DLD1 (cell line): ENCODE results near the gene PARD3B.

ENCODE experiments used
- in situ Hi-C: cut with HindIII; loops from 2 replicates; pipeline ENCODE4 v1.10.0; 2017; ENCODE audit warnings: low sequenced_read_pairs

The PARD3B gene

DNA sequence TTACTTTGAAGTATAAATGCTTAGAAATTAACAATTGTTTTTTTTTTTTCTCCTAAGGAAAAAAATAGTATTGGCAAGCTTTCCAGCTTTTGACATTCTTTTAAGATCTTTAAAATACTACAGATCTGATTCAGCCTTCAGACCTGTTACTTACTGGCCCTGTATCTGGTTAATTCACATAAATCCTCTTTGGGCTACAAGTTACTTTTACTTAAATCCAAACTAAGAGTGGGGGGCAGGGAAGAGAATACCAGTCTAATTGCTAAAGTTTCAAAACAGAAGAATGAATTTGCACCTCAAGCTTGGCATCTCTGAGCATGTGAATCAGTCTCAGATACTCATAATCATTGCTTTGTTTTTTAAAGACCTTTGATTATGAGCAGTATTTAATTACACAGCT, 386.3 kb downstream of the PARD3B start:
- in situ Hi-C loops, result no loop called here

DNA sequence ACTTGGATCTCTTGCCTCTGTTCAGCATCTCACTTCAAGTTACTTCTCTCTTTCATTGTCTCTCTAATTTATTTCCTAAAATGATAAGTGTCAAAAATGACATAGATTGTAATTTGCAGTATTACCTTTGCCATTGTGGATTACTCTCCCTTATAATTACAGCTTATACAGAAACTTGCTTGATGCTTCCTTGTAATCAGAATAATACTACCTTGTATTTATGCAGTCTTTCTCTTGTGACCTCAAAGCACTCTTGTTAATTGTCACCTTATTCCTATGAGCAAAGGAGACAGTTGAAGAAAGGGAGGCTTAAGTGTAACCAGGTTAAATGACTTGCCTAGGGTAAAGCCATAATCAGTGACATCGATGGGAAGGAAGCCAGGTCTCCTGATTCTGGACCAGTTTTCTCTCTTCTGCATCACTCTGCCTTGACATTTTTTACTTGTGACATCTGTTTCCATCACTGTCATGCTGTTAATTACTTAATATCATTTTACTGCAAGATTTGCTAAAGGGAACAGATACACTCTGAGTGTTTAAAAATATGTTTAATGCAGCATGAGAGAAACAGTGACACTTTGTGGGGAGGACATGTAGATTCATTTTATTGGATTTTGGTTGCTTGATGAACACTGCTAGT, 388.6 kb downstream of the PARD3B start:
- in situ Hi-C loops, result no loop called here

DNA sequence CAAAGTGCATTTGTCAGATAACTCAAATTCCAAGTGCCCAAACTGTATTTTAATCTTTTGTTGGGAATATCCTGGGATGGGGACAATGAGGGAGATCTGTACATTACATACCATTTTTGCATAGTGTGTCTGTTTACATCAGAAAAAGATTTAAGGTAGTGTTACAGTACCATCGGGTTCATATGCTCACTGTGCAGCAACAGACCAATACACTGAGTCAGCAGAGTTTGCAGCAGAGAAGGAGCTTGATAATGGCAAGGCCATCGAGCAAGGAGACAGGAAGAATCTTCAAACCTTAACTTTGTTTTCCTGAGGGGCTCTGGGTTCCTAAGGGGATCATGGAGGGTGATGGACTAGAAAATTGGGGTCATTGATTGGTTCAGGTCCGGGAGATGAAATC, 399.7 kb downstream of the PARD3B start:
- in situ Hi-C loops, result no loop called here

DNA sequence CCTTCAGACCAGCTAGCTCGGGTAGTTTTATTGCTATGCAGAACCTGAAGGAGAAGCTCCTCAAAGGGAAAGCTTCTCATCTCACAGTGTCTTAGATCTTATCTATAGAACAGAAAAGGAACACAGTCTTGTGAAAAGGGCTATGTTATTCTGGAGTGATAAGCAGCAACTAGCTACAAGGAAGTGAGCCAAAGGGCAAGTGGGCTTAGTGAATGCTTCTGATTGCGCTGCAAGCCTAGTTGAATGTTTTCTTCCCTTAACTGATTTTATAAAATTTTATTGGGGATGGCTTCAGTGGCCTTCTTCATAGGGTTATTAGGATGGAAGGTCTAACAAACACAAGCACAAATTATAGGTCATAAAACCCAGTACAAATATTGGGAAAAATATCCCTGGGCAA, 400.1 kb downstream of the PARD3B start:
- in situ Hi-C loops, result no loop called here

DNA sequence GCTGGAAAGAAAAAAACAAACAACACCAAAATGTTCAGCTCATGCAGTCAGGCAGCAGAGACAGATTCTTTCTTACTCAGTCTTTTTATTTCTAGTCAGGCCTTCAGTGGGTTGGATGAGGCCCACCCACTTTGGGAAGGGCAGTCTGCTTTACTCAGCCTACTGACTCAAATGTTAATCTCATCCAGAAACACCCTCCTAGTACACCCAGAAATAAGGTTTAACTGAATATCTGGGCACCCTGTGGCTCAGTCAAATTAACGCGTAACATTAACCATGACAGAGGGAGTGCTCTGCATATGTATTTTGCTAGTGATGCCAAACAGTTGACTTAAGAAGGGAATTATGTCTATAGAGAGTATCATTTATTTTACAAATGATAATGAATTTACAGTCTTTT, 401.6 kb downstream of the PARD3B start:
- in situ Hi-C loops, result no loop called here

DNA sequence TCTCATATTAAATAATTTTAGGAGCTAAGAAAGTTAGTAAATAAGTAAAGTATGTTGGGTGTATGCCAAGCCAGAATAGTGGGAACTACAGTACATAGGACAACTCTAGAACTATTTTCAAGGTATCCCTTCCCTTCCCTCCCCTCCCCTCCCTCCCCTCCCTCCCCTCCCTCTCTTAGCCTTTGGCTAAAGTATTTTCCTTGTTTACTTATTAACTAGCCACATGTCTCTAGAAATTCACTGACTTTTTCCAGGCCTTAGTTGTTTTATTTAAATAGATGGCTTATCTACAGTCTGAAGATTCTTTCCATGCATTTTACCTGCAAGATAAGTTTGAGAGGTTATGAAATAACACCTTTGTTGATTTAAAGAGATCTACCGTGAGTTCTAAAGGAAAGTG, 402.1 kb downstream of the PARD3B start:
- in situ Hi-C loops, result no loop called here

DNA sequence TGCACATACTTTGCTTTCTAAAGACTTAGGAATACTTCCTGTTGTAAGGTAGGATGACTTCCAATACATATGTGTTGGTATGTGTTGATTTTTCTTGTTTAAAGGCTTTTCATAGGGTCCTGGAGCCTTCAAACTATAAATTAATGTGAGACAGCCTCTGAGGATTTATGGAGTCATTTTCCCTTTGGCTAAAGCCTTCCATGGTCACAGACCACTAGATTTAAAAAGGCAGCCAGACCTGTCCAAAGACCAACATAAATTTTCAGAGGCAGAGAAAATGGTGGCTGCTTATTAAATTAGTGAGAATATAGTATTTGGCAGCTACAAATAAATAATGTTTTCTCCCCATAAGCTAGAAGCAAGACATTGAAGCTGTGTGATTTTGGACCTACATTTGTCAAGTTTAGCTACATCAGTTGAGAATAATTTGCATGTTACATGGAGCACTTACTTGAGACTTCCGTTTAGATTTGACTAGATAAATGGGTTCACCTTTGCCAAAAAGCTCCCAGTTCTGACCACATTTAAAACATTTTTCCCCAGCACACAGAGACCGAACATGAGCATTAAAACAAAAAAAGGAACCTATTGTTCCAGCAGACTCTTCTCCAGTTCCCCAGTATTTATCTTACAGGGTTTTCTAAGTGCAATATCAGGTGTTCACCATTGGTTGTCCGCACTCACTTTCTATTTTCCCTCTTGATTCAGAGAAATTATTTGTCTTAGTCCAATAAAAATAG, 402.9 kb downstream of the PARD3B start:
- in situ Hi-C loops, result no loop called here

DNA sequence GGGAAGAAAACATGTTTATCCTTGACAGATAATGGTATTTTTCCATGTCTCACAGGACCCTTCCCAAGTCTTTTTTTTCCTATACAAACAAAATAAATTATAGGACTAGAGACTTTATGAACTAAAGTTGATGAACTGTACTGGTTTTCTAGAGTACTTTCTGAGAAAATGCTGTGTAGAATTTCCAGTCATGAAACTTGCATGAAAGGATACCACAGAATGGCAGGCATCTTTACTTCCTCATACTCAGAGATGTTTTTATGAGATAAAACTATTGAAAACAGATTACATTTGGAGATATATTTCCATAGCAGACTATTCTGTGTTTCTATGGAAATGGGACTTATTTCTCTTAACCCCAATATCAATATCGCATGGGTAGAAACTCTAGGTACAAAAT, 403.5 kb downstream of the PARD3B start:
- in situ Hi-C loops, result no loop called here

DNA sequence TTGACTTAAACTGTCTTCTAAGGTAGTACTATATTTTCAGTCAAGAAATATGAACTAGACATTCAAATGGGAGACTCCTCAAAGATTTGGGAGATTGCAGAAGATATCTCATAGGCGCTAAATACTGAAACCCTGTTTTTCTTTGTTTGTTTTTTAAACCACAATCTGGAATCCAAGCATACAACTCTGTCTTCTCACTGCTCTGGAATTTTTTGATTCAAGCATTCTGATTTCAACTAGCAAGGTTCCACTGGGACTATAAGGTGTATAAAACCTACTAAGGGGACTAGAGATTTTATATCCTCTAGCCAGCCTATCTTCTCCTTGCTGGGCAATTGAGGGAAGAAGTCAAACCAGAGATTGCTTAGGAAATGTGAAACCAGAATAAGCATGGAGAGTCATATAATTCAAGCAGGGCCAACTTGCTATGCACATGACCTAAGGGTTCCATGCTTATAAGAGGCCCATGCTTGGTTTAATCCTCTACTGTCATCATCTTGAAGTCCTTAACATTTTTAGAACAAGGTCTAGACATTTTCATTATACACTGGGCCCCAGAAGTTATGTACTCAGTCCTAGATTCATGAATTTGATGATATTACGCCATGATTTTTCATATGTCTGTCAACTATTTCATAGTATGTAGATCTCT, 405.5 kb downstream of the PARD3B start:
- in situ Hi-C loops, result no loop called here

DNA sequence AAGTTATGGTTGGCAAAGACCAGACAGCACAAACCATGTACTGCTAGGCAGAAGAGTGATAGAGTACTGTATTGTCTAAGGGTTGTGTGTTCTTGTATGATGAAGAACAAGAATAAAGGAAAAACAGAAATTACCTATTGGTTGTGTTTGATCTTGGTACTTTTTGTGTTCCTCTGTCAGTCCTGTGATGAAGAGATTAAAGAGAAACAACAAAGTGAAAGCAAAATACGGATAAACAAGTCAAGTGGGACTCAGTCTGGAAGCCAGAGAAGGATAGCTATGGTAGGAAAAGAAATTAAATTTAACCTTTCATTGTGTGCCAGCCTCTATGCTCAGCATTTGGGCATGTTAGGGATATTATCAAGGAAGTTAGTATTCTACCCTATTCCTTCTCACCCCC, 413.1 kb downstream of the PARD3B start:
- in situ Hi-C loops, result no loop called here

DNA sequence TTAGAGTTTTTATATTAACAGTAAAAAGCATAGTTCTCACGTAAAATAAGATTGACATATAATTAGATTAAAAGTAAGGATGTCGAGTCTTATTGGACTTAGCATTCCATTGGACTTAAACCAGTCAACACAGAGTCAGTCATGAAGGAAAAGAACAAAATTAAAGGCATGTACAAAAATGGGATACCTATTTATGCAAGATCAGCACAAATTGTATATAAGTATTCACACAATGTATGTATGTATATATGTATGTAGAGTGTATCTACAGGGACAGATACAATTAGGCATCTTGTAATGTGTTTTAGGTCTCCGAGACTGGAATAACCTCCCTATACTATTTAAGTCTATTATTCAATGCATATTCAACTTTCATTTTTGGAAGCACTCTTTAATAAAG, 419.1 kb downstream of the PARD3B start:
- in situ Hi-C loops, result no loop called here

DNA sequence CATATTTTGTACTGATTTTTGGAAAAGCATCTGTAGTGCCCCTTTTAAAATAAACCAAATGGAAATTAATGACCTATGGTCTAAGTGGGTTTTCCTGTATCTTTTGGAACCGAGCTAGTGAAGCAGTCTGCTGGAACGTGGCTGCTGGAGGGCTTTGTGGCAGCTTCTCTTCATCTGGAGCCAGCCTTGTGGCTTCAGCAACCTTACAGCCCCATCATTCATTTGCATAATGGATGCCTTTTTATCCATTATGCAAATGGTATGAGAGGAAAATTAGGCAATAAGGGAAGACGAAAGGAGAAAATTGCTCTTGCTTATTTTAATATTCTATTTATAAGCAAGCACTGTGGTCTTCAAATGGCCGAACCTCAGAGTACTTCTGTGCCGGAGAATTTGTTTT, 421.0 kb downstream of the PARD3B start:
- in situ Hi-C loops, result no loop called here

DNA sequence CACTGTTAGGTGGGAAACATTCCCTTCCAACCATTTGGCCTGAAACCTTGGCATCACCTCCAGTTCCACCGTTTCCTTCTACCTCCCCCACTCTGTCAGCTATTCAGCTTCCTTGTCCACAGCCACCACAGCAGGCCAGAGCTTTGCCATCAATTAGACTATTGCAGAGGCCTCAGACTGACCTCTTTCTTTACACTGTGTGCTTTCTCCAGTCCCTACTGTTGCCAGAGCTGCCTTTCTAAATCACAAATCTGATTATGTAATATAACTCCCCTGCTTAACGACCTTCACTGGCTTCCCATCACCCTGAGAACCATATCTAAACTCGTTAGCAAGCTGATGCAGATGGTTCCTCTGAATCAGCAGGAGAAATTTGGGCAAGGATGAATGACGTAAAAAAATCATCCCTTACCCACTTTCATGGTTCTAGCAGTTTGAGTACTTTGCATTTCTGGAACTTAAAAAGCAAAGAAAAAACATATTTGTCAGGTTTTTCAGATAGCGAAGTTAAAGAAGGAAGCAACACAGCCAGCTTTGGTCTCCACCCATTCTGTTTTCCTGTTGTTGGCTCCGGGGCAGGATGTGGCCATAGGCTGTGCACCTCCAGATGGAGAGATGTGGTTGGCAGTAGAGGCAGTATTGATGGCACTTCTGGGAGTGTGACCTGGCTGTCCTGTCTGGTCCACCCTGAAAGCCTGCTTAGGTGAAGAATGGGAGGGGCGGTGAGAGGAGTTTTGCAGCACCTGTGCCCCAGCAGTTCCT, 422.1 kb downstream of the PARD3B start:
- in situ Hi-C loops, result no loop called here

DNA sequence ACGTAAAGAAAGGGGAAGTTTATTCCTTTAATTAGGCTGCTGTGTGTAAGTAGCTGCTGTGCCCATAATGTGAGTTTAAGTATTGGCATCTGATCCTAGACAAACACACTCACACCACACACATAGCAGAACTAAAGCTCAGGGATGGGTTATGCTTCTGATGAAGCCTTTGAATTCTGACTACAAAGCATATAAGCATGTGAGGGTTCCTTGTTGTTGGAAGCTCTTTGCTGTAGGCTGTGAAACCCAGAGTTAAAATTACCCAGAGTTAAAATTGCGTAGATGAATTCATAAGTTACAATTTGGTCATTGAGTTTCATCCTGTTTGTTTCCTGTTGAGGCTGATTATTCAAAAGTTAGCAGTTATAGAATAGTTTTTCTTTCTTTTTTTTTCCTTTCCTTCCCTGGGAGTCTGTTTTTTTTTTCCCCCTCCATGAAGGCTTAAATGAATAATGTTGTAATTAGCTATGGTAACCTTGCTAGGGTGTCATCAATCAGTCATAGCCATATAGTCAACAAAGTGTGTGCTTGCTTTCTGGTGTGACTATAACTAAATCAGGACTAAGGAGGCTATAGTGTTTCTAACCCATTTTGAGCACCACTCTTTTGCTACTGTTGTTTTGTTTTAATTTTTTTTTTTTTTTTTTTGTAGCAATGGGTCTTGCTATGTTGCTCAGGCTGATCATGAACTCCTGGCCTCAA, 426.1 kb downstream of the PARD3B start:
- in situ Hi-C loops, result no loop called here

DNA sequence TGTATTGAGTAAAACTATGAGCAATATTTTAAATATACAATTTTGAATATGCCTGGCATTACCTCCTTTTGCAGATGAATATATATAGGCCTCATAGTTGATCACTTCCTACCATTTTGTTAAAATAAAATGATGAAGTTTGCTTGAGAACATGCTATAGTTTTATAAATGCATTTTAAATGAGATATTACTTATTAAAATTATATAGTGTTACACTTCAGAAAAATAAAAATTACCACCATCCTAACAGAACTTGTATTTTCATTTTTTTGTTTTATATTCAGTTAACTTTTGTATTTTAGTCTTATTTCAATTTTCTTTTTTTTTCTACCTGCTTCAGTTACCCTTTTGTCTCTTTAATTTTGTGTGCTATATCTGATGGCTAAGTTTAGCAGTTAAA, 426.9 kb downstream of the PARD3B start:
- in situ Hi-C loops, result no loop called here

DNA sequence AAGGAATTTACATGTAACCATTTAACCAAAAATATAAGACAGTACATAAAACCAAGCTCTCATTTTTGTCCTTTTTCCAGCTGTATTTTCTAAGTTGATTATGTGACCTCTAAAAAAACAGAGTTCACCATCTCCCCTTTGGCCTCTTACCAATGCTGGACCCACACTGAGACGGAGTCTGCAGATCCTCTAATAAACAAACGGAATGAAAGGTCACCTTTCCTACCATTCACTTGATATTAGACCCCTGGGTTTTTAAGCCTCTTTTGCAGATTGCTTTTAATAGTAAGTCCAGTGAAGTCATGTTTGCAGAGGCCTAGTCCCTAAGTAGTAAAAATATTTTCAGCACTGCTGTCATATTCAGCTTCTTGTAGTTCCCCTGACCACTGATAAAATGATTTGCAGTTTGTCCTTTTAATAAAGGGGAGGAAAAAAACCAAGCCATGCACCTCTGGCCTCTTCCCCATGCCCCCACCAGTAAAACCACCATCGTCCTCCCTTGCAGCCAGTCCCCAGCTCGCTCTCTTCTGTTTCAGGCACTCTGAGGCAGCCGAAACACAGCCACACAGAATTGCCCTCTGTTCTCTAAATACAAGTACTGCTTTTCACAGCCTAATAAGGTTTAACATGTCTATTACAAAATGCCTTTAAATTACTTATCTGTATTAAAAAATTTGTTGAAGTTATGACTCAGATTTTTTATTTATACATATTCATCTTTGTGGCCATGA, 427.5 kb downstream of the PARD3B start:
- in situ Hi-C loops, result no loop called here

DNA sequence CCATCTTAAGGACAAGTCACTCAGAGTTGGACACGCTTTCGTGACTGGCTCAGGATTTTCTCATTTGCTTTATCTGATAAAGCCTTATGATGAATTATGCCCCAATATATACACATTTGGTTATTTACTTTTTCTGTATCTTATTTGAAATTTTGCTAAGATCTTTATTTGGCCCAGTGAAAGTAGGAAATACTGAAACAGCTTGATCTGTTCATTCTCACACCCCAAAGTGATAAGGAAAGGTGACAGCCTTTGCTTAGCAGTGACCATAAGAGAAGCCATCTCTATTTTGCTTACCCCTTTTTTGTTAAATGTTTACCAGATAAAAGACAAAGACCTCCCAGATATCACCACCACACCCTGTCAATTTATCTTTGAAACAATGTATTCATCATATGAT, 428.3 kb downstream of the PARD3B start:
- in situ Hi-C loops, result no loop called here

DNA sequence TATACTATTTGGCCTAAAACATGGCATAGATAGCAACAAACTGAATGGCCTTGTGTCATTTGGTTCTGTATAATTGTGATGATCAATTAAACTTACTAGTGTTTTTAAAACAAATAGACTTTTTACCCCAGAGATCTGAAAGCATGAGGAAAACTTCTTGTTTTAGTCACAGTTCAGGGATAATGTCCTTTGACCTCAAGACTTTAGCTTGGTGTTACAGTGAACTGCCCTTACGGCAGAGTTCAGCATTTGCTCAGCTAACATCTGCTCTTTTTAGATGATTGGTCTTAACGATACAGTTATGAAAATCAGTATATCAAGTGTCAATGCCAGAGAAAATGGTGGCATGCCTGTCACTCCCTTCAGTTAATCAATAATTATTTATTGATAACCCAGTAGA, 429.2 kb downstream of the PARD3B start:
- in situ Hi-C loops, result no loop called here

DNA sequence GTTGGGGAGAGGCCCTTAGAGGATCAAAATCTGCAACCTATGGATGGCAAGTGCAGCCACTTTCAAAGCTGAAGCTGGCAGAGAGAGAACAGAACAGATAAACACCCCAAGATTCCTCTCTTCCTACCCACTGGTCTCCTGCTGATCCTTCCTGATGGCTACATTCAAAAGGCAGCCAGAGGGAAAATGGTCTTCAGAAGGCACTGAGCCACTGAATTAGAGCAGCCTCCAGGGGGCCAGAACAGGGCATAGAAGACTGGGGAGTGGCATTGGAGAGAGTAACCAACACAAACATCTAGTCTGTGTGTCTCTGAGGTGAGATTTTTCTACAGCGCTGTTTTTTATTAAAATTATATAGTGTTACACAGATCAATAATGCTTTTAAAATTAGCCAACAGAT, 432.6 kb downstream of the PARD3B start:
- in situ Hi-C loops, result no loop called here

DNA sequence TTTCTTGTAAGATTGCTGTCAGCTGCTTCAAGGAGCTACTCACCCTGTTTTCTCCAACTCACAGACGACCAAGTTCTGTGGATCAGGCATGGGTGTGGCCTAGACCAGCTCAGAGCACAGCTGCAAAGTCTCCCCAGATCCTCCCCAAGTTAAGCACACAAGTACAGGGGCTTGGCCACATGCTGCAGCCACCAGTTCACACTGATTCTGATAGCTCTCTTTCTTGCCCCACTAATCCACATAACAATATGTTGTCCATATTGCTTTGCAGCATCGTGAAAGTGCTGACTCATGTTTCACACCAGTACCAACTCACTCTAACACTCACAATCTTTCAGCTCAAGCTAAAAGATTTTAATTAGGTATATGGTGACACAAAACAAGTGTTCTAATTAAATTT, 437.0 kb downstream of the PARD3B start:
- in situ Hi-C loops, result no loop called here
